K562 (cell line): ENCODE results near the gene FAM234B. TPM values are rescaled to one million over a fixed set of nuclear protein-coding genes. Genes with fewer than 3 reads are reported as not detected.

Experiments used
- FOS ChIP-seq: IDR thresholded peaks from 3 replicates; pipeline ENCODE4 v1.6.1; 2011; ENCODE audit not compliant: insufficient read length; ENCODE audit errors: extremely low read depth
- HOXB6 ChIP-seq: fragments of 250-450 bp; sonication (Bioruptor Pico); IDR thresholded peaks from 2 replicates; pipeline ENCODE4 v1.5.1; 2022; ENCODE audit warnings: mild to moderate bottlenecking, borderline replicate concordance
- KLF1 ChIP-seq: fragments of 450-650 bp; IDR thresholded peaks from 2 replicates; pipeline ENCODE4 v1.6.1; 2016; ENCODE audit warnings: missing genetic modification characterization, missing compliant biosample characterization
- MAZ ChIP-seq, 2 experiments: fragments of 450-650 bp in 1 of 2; sonication (generic) in 1 of 2; formaldehyde crosslinking; IDR thresholded peaks in 1 of 2; conservative IDR thresholded peaks in 1 of 2; 2 replicates each; pipeline versions ENCODE4 v1.4.0 to v1.5.0; 2020; ENCODE audit warnings: mild to moderate bottlenecking in 1 of 2, missing genetic modification reagents in 1 of 2
- NFE2L1 ChIP-seq: fragments of 450-650 bp; IDR thresholded peaks from 2 replicates; pipeline ENCODE4 v1.6.1; 2016; ENCODE audit warnings: missing genetic modification characterization, low read depth, mild to moderate bottlenecking, missing compliant biosample characterization, moderate library complexity, borderline replicate concordance
- NRF1 ChIP-seq, 2 experiments: fragments of 450-650 bp; IDR thresholded peaks in 1 of 2; conservative IDR thresholded peaks in 1 of 2; 2 replicates each; pipeline ENCODE4 v1.6.1; 2014; ENCODE audit warnings: mild to moderate bottlenecking in 2 of 2
- PHF8 ChIP-seq: fragments of 200-600 bp; sonication (generic); IDR thresholded peaks from 2 replicates; pipeline ENCODE4 v1.6.1; 2012; ENCODE audit warnings: mixed run types, mild to moderate bottlenecking, inconsistent platforms, low read length, moderate library complexity, borderline replicate concordance
- PRPF4 ChIP-seq: fragments of 200-400 bp; formaldehyde crosslinking; IDR thresholded peaks from one replicate; pipeline ENCODE4 v1.6.1; 2017; ENCODE audit warnings: low read length, low read depth, mild to moderate bottlenecking; ENCODE audit not compliant: insufficient read depth, poor library complexity, severe bottlenecking
- PURB ChIP-seq: sonication (generic); formaldehyde crosslinking; IDR thresholded peaks from 2 replicates; pipeline ENCODE4 v1.9.0; 2021; ENCODE audit warnings: low read depth, mild to moderate bottlenecking, missing genetic modification reagents
- PYGO2 ChIP-seq: fragments of 450-650 bp; IDR thresholded peaks from 2 replicates; pipeline ENCODE4 v1.6.1; 2016; ENCODE audit warnings: mild to moderate bottlenecking, missing genetic modification characterization, moderate library complexity, missing compliant biosample characterization
- TBP ChIP-seq: optimal IDR thresholded peaks from 2 replicates; pipeline ENCODE3; 2011; ENCODE audit warnings: low read depth, low read length, improper control_type of control experiment
- ZFX ChIP-seq: sonication (generic); formaldehyde crosslinking; IDR thresholded peaks from 2 replicates; pipeline ENCODE4 v1.8.0; 2022; ENCODE audit warnings: mild to moderate bottlenecking, missing genetic modification reagents, moderate library complexity
- ZKSCAN8 ChIP-seq: fragments of 200-800 bp; sonication (Bioruptor generic); IDR thresholded peaks from 2 replicates; pipeline ENCODE4 v1.6.1; 2016; ENCODE audit warnings: missing genetic modification characterization, missing compliant biosample characterization
- ZNF133 ChIP-seq: fragments of 250-450 bp; sonication (Bioruptor Pico); IDR thresholded peaks from 2 replicates; pipeline ENCODE4 v1.4.0; 2020; ENCODE audit warnings: mild to moderate bottlenecking
- ZNF699 ChIP-seq: fragments of 250-450 bp; sonication (Bioruptor Pico); IDR thresholded peaks from 2 replicates; pipeline ENCODE4 v1.8.0; 2021; ENCODE audit warnings: mild to moderate bottlenecking, moderate library complexity; ENCODE audit not compliant: insufficient replicate concordance
- polyA plus RNA-seq, 8 experiments: library from polyadenylated mRNA; depleted of rRNA in 4 of 8; stranded (reverse) in 5 of 8; unstranded in 3 of 8; fragments of >200 nt; fragmentation: Nextera tagmentation in 2 of 8; fragmentation: Illumina TruSeq in 1 of 8; extraction: Ambion mirVana in 2 of 8; extraction: Trizol in 1 of 8; gene quantifications; 2 replicates each; pipeline versions ENCODE4 v1.2.1 to v1.2.3, GENCODE V29; 2011 to 2014; ENCODE audit warnings: inconsistent platforms in 1 of 8, missing spikeins in 1 of 8
- total RNA-seq, 7 experiments: library from RNA; depleted of rRNA in 6 of 7; stranded (reverse); fragments of >200 nt in 6 of 7; fragmentation: Illumina TruSeq in 2 of 7; extraction: Trizol in 2 of 7; gene quantifications; 2 replicates each; pipeline versions ENCODE4 v1.2.1 to v1.2.3, GENCODE V29; 2011 to 2021; ENCODE audit warnings: low replicate concordance in 1 of 7
- TF ChIP-seq, protein P1 (sequence below), 2 experiments: fragments of 150-350 bp in 1 of 2; IDR thresholded peaks; 2 replicates each; pipeline ENCODE4 v1.6.1; 2012 to 2016; ENCODE audit warnings: low read depth in 2 of 2, low read length in 2 of 2, mild to moderate bottlenecking in 1 of 2, moderate library complexity in 1 of 2
- TF ChIP-seq, protein P2 (sequence below): IDR thresholded peaks from 2 replicates; pipeline ENCODE4 v1.6.1; 2014; ENCODE audit warnings: antibody characterized with exemption
- TF ChIP-seq, protein P3 (sequence below), 2 experiments: IDR thresholded peaks; 2 replicates each; pipeline ENCODE4 v1.6.1; 2011; ENCODE audit warnings: borderline replicate concordance in 1 of 2, control low read depth in 1 of 2, low read depth in 1 of 2, low read length in 1 of 2, mild to moderate bottlenecking in 1 of 2, mixed read lengths in 1 of 2, moderate library complexity in 1 of 2; ENCODE audit not compliant: insufficient read depth in 1 of 2, insufficient read length in 1 of 2, poor library complexity in 1 of 2, severe bottlenecking in 1 of 2; ENCODE audit errors: extremely low read depth in 1 of 2
- TF ChIP-seq, protein P4 (sequence below): fragments of 250-450 bp; sonication (Bioruptor Pico); IDR thresholded peaks from 2 replicates; pipeline ENCODE4 v1.5.0; 2021

FAM234B gene
- total and polyA plus RNA-seq, 9 of the 15 experiments (the other 6 are each of a cell fraction or from before 2014, with no cell fraction given), result 1.00 to 4.3 (median 2.0) TPM

DNA sequence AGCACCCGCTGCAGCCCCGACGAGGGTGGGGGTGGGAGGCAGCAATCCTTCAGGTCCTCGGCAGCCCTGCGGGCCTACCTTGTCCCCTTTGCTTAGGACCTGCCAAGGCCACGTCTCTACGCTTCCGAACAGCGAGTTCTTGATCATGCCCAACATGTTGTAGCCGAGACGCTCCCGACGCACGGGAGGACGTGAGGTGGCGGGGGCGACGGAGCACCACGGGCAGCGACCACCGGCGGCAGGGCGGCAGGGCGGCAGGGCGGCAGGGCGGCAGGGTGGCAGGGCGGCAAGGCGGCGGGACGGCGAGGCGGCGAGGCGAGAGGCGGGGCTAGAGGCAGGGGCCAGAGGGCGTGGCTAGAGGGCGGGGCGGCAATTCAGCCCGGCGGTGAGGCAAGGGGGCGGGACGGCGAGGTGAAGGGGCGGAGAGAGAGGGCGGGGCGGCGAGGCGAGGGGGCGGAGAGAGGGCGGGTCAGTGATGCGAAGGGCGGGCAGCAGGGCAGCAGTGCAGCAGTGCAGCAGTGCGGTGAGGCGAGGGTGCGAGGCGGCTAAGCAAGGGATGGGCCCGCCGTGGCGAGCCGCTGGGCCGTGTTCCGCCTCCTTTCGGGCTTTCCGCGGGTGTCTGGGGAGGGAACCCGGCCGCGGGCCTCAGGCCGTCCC, 44.1 kb upstream of the FAM234B start, which contains the start of gene HEBP1 (continued):
- TF ChIP-seq, protein P1, sequence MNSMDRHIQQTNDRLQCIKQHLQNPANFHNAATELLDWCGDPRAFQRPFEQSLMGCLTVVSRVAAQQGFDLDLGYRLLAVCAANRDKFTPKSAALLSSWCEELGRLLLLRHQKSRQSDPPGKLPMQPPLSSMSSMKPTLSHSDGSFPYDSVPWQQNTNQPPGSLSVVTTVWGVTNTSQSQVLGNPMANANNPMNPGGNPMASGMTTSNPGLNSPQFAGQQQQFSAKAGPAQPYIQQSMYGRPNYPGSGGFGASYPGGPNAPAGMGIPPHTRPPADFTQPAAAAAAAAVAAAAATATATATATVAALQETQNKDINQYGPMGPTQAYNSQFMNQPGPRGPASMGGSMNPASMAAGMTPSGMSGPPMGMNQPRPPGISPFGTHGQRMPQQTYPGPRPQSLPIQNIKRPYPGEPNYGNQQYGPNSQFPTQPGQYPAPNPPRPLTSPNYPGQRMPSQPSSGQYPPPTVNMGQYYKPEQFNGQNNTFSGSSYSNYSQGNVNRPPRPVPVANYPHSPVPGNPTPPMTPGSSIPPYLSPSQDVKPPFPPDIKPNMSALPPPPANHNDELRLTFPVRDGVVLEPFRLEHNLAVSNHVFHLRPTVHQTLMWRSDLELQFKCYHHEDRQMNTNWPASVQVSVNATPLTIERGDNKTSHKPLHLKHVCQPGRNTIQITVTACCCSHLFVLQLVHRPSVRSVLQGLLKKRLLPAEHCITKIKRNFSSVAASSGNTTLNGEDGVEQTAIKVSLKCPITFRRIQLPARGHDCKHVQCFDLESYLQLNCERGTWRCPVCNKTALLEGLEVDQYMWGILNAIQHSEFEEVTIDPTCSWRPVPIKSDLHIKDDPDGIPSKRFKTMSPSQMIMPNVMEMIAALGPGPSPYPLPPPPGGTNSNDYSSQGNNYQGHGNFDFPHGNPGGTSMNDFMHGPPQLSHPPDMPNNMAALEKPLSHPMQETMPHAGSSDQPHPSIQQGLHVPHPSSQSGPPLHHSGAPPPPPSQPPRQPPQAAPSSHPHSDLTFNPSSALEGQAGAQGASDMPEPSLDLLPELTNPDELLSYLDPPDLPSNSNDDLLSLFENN (IDR thresholded peaks at IDR 0.05; ENCODE audit: low read depth in 2 of 2, low read length in 2 of 2), result no peak
- TF ChIP-seq KLF1 (tag) (peak; percentile 35; the same call in 1 of the 2 replicates), NFE2L1 (tag) (no peak), PURB (CRISPR knock-in tag) (no peak), ZKSCAN8 (no peak), PRPF4 (no peak), PYGO2 (tag) (no peak), PHF8 (peak; percentile 37; the same call in 1 of the 2 replicates), TBP (no peak), MAZ (CRISPR knock-in tag; conservative IDR thresholded peaks at IDR 0.05 in 1 of 2, IDR thresholded peaks at IDR 0.05 in 1 of 2) (0 out of 4 replicates have a peak, but pooled peaks of 1 of the 2 experiments have one; percentile 46), ZNF699 (CRISPR knock-in tag) (no peak), FOS (no peak), HOXB6 (CRISPR knock-in tag) (no peak), ZNF133 (CRISPR knock-in tag) (no peak), ZFX (CRISPR knock-in tag) (peak; percentile 64), NRF1 (conservative IDR thresholded peaks at IDR 0.05 in 1 of 2, IDR thresholded peaks at IDR 0.05 in 1 of 2) (no peak)
- TF ChIP-seq, protein P2, sequence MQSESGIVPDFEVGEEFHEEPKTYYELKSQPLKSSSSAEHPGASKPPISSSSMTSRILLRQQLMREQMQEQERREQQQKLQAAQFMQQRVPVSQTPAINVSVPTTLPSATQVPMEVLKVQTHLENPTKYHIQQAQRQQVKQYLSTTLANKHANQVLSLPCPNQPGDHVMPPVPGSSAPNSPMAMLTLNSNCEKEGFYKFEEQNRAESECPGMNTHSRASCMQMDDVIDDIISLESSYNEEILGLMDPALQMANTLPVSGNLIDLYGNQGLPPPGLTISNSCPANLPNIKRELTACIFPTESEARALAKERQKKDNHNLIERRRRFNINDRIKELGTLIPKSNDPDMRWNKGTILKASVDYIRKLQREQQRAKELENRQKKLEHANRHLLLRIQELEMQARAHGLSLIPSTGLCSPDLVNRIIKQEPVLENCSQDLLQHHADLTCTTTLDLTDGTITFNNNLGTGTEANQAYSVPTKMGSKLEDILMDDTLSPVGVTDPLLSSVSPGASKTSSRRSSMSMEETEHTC, result no peak
- TF ChIP-seq, protein P3, sequence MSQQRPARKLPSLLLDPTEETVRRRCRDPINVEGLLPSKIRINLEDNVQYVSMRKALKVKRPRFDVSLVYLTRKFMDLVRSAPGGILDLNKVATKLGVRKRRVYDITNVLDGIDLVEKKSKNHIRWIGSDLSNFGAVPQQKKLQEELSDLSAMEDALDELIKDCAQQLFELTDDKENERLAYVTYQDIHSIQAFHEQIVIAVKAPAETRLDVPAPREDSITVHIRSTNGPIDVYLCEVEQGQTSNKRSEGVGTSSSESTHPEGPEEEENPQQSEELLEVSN (IDR thresholded peaks at IDR 0.05; ENCODE audit: borderline replicate concordance in 1 of 2, extremely low read depth in 1 of 2, insufficient read depth in 1 of 2, insufficient read length in 1 of 2, low read depth in 1 of 2, low read length in 1 of 2, poor library complexity in 1 of 2, severe bottlenecking in 1 of 2), result peak; percentile 56 to 75
- TF ChIP-seq, protein P4, sequence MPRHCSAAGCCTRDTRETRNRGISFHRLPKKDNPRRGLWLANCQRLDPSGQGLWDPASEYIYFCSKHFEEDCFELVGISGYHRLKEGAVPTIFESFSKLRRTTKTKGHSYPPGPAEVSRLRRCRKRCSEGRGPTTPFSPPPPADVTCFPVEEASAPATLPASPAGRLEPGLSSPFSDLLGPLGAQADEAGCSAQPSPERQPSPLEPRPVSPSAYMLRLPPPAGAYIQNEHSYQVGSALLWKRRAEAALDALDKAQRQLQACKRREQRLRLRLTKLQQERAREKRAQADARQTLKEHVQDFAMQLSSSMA (CRISPR knock-in tag), result no peak
